GM18909 (cell line): ENCODE data around the gene NIP7.
"Not testable (repeated sequence)": the region's sequence is repeated elsewhere in the genome, so short reads cannot be mapped to it uniquely, and the experiment has no call there.

Experiments used
- ATAC-seq: cut with Tn5 transposase; IDR thresholded peaks from one replicate; pipeline ENCODE4 v1.9.1; 2021; ENCODE audit warnings: mild to moderate bottlenecking; ENCODE audit not compliant: unreplicated experiment, poor library complexity

Gene NIP7

GRCh38 chr16:69339289-69340094 lies at the start of gene NIP7, which contains the start of gene COG8:
Gene NIP7, plus strand, starts transcription at chr16:69339772. Its CDS starts 58 bp downstream, at chr16:69339830.
Gene COG8, minus strand, starts transcription at chr16:69339564. Its CDS starts 12 bp downstream, at chr16:69339552.
- ATAC-seq = peak; percentile 89

- not testable (repeated sequence) for ATAC-seq
These were observed 47.9 kb upstream of the NIP7 start for GRCh38 chr16:69291657-69292056.

- ATAC-seq = no peak
These were observed 46.2 kb upstream of the NIP7 start for GRCh38 chr16:69293401-69293800.

DNA sequence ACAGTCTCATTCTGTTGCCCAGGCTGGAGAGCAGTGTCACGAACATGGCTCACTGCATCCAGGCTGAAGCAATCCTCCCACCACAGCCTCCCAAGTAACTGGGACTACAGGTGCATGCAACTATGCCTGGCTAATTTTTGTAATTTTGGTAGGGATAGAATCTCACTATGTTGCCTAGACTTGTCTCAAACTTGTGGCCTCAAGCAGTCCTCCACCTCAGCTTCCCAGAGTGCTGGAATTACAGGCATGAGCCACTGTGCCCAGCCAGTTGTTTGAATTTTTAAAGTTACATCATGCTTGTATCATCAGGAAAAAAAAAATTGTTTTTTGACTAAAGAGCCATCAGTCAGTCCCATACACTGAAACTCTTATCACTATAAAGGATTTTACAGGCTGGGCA lies 45.5 kb upstream of the NIP7 start:
- no peak for ATAC-seq

DNA sequence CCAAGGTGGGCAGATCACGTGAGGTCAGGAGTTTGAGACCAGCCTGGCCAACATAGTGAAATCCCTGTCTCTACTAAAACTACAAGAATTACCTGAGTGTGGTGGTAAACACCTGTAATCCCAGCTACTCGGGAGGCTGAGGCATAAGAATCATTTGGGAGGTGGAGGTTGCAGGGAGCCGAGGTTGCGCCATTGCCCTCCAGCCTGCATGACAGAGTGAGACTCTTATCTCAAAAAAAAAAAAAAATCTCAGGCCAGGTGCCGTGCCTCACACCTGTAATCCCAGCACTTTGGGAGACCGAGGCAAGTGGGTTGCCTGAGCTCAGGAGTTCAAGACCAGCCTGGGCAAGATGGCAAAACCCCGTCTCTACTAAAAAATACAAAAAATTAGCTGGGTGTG lies 42.8 kb upstream of the NIP7 start:
- ATAC-seq = not testable (repeated sequence)

DNA sequence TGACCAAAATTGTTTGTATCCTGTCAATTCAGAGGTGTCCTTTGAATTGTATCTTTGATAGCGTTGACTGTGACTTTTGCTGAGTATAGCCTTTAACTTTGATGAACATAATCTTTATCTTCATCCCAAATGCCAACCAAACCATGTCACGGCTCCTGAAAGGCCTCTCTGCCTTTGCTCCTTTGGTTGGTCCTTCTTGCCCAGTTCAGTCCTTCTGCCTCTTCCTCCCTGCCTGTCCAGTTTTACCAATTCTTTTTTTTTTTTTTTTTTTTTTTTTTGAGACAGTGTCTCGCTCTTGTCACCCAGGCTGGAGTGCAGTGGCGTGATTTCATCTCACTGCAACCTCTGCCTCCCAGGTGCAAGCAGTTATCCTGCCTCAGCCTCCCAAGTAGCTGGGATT lies 41.3 kb upstream of the NIP7 start:
- ATAC-seq = no peak

DNA sequence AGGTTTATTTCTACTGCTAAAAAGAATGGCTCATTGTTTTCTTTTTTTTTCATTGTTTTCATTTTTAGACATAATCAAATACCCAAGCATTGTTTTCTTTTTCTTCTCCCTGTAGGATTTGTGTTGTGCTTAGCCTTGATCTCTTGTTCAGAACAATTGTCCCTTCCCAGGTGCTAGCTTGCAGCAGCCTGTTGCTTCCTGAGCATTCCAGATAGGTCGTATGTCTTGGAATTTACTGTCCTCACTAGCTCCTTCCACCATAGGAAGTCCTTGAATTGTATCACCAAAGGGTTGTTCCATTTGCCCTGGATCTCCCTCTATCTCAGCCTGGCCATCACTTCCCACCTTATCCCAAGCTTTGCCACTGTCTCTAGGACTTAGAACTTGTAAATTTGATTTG lies 38.4 kb upstream of the NIP7 start:
- no peak for ATAC-seq

GRCh38 chr16:69301861-69302260 lies 37.7 kb upstream of the NIP7 start:
- no peak for ATAC-seq

GRCh38 chr16:69302301-69302700 lies 37.3 kb upstream of the NIP7 start:
- ATAC-seq = no peak

- ATAC-seq = no peak
These were observed 33.5 kb upstream of the NIP7 start for GRCh38 chr16:69306031-69306430.

DNA sequence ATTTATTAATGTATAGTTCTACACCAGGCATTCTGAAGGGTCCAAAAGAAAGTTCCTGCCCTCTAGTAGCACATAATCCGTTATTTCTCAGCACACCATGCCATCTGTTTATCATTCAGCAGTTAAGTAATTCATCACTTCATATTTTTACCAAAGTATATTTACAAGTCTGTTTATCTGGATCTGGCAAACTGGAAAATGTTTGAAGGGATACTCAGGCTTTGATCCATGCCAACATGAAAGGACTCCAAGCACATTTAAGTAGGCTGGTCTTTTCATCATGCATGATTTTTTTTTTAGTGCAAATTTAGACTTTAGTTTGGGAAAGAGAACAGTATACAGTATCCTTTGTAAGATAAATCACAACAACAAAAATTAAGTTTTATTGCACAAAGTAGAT lies 32.5 kb upstream of the NIP7 start:
- no peak for ATAC-seq

- no peak for ATAC-seq
These were observed 31.7 kb upstream of the NIP7 start for GRCh38 chr16:69307856-69308255.

GRCh38 chr16:69309316-69309715 lies 30.3 kb upstream of the NIP7 start:
- ATAC-seq = no peak

DNA sequence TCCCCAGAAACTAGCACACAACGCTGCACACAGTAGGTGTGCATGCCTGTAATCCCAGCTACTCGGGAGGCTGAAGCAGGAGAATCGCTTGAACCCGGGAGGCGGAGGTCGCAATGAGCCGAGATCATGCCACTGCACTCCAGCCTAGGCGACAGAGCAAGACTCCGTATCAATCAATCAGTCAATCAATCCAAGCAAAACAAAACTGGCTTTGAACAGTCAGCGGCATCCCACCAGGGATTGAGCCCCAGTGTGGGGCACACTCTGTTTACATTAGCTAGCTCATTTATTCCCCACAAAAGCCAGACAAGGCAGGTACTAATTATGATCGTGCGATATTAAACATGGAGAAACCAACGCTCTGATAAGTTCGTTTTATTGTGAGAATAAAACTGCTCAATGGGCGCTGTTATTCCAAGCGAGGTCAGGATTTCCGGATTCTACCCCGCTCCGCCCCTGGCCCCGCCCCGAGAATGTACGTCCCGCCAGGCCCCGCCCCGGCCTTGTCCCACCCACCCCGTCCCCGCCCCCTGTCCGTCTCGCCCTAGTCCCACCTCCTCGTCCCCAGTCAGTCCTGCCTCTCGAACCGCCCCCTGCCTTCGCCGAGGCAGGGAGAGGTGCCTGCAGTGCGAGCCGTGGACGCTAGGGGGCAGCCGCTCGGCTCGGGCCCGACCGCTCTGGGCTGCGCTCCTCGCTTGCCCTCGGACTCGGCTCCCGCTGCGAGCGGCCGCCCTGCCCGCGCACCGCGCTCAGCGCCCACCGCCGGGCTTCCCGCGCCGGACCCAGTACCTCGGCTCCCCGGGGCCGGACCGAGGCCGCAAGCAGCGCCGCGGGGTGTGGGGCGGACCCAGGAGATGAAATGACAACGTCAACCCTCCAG lies 28.7 kb upstream of the NIP7 start, which contains the start of gene VPS4A:
Gene VPS4A (plus strand): TSS at position 698 of the 880 bp plus-strand sequence. CDS start 162 bp downstream, at position 860.
- peak; percentile 95 for ATAC-seq

DNA sequence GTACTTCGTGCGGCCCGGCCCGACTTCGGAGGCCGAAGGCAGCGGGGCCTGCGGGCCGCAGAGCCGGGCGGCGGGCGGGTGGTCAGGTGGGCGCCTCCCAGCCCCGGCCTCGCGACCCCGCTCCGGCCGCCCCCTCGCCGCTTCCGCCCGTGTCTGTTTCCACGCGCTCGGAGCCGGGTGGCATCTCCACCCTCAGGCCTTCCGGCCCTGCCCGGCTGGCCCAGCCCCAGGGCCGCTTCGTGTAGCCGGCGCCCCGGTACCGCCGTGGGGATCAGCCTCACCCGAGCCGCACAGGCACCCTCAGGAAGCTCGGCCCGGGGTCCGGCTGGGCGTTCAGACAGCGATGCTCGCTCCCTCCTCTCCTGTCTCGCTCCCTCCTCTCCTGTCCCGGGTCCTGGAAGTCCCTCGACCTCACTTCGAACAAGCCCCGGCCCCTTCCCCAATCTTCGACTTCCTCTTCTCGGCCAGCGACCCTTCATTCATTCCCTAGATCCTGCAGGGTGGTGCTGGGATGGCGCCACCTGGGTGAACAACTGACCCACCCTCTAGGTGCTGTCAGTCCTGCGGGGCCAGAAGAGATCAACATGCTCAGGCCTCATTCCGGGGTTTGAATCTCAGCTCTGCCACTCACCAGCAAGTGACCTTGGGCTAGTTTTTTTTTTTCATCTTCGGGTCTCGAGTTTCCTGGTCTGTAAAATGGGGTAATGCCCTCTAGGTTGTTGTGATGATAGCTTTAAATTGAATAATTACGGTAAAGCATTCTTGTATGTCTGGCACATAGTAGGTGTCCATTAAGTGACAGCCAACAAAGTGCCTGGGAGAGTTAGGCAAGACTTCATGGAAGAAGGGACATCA lies 27.8 kb upstream of the NIP7 start:
- peak; percentile 52 for ATAC-seq

- ATAC-seq = no peak
These were observed 26.1 kb upstream of the NIP7 start for GRCh38 chr16:69313469-69313868.

DNA sequence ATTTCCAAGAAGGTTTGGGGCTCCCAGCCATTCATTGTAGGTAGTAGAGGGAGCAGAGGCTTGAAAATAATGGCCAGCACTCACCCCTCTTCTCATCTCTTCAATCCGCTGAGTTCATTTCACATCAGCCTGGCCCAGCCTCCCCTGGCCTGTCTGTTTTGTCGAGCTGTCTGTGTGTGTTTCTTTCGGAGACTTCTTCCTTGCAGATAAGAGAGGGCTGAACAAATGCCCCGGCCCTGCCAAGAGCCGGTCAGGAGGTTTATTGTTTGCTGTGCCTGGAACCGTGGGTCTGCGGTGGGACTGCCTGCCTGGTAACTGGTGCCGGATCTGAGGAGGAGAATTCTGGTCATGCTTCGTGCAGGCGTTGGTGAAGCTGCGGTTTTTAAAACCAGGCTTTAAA lies 25.0 kb upstream of the NIP7 start:
- no peak for ATAC-seq

- no peak for ATAC-seq
These were observed 23.9 kb upstream of the NIP7 start for GRCh38 chr16:69315486-69316311.

DNA sequence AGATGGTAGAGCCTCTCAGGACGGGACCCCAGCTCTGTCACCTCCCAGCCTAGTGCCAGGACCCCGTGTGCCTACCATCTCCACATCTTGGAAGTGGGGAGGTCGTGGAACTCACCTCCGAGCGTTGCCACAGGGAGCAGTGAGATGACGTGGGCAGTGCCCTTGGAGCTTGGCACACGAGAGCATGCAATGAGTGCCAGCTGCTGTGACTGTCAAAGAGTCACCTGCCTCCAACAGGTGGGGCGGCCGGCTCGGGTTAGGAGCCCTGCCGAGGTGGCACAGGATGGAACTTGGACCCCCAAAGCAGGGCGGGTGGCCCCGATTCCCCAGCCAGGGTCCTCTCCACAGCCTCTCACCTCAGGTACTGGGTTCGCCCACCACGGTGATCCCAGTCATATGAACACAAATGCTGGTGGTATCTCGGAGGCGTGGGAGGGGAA lies 23.0 kb upstream of the NIP7 start:
- no peak for ATAC-seq
